Measurements from ENCODE around the gene SBNO2. TPM values are rescaled to one million over a fixed set of nuclear protein-coding genes. Genes with fewer than 3 reads are reported as not detected.

Gene SBNO2
- total RNA-seq, 1 donor from 2014 or later, result 32.5 TPM

- Mint-ChIP-seq H3K9me3 (peaks cover 4% of the 10 kb centered on the region), H3K4me1 (peaks cover 4% of the 10 kb centered on the region), H3K36me3 (ENCODE audit: low read depth) (peaks cover 25% of the 10 kb centered on the region), H3K4me3 (no peak overlapping the region), H3K27ac (ENCODE audit: unreplicated experiment) (peak overlapping the region; percentile 57), H3K27me3 (ENCODE audit: low read depth) (no peaks in the 10 kb centered on the region)
- no peak for TF ChIP-seq CTCF (conservative IDR thresholded peaks at IDR 0.05)
- no peak for DNase-seq (ENCODE audit: low read depth, low spot score)
These were observed 29.3 kb downstream of the SBNO2 start for GRCh38 chr19:1144741-1145140.

- no peak for DNase-seq (ENCODE audit: low read depth, low spot score)
- Mint-ChIP-seq H3K9me3 (peaks cover 4% of the 10 kb centered on the region), H3K27me3 (ENCODE audit: low read depth) (no peaks in the 10 kb centered on the region), H3K27ac (ENCODE audit: unreplicated experiment) (no peak overlapping the region), H3K36me3 (ENCODE audit: low read depth) (peaks cover 31% of the 10 kb centered on the region), H3K4me1 (peaks cover 4% of the 10 kb centered on the region), H3K4me3 (no peak overlapping the region)
- TF ChIP-seq CTCF (conservative IDR thresholded peaks at IDR 0.05), result no peak
These were observed 30.2 kb downstream of the SBNO2 start for GRCh38 chr19:1143828-1144399.

GRCh38 chr19:1141944-1142343 lies 32.1 kb downstream of the SBNO2 start:
- no peak for TF ChIP-seq CTCF (conservative IDR thresholded peaks at IDR 0.05)
- DNase-seq (ENCODE audit: low read depth, low spot score), result no peak
- H3K9me3 Mint-ChIP-seq, result peaks cover 4% of the 10 kb centered on the region
- H3K27ac Mint-ChIP-seq (ENCODE audit: unreplicated experiment), result no peak overlapping the region
- peaks cover 31% of the 10 kb centered on the region for H3K36me3 Mint-ChIP-seq (ENCODE audit: low read depth)
- no peak overlapping the region for H3K4me3 Mint-ChIP-seq
- peaks cover 4% of the 10 kb centered on the region for H3K4me1 Mint-ChIP-seq
- no peaks in the 10 kb centered on the region for H3K27me3 Mint-ChIP-seq (ENCODE audit: low read depth)

GRCh38 chr19:1140272-1141027 lies 33.6 kb downstream of the SBNO2 start:
- no peaks in the 10 kb centered on the region for H3K27me3 Mint-ChIP-seq (ENCODE audit: low read depth)
- H3K9me3 Mint-ChIP-seq, result peaks cover 4% of the 10 kb centered on the region
- peaks cover 31% of the 10 kb centered on the region for H3K36me3 Mint-ChIP-seq (ENCODE audit: low read depth)
- H3K4me1 Mint-ChIP-seq, result peaks cover 4% of the 10 kb centered on the region
- H3K27ac Mint-ChIP-seq (ENCODE audit: unreplicated experiment), result no peak overlapping the region
- DNase-seq (ENCODE audit: low read depth, low spot score), result no peak
- no peak for TF ChIP-seq CTCF (conservative IDR thresholded peaks at IDR 0.05)
- no peak overlapping the region for H3K4me3 Mint-ChIP-seq

- no peak for TF ChIP-seq CTCF (conservative IDR thresholded peaks at IDR 0.05)
These were observed 34.9 kb downstream of the SBNO2 start for GRCh38 chr19:1139126-1139525.

More at GRCh38 chr19:1139126-1139525, 34.9 kb downstream of the SBNO2 start:
- Mint-ChIP-seq H3K9me3 (peaks cover 4% of the 10 kb centered on the region), H3K27me3 (ENCODE audit: low read depth) (no peaks in the 10 kb centered on the region), H3K27ac (ENCODE audit: unreplicated experiment) (no peak overlapping the region), H3K4me1 (no peaks in the 10 kb centered on the region), H3K36me3 (ENCODE audit: low read depth) (peaks cover 25% of the 10 kb centered on the region), H3K4me3 (no peak overlapping the region)
- no peak for DNase-seq (ENCODE audit: low read depth, low spot score)

Data from neural crest cell (in vitro differentiated cells).